AG04449 (cell line): ENCODE measurements around the gene ZBTB2.

Source experiments
- CTCF ChIA-PET: fragments of 350-600 bp; formaldehyde crosslinking; extraction: SDS; loops from one replicate; lab custom pipeline; 2021; ENCODE audit warnings: antibody characterized with exemption; lab: Yijun Ruan, JAX
- POLR2A ChIA-PET: fragments of 400-600, 350-600 bp; formaldehyde crosslinking; extraction: SDS; loops from one replicate; lab custom pipeline; 2020; ENCODE audit warnings: antibody characterized with exemption, inconsistent platforms; lab: Yijun Ruan, JAX
- DNase-seq: peaks from one replicate; pipeline ENCODE4 v3.0.0-alpha.2; 2010; ENCODE audit warnings: low read depth, low spot score
- H3K4me3 ChIP-seq: 2 replicates; pipeline ENCODE4 v1.5.1; 2011; ENCODE audit warnings: low read depth, mild to moderate bottlenecking, control low read depth, low read length
- TF ChIP-seq, protein P1 (sequence below): IDR thresholded peaks from one replicate; pipeline ENCODE4 v1.5.1; 2011; ENCODE audit warnings: mild to moderate bottlenecking, moderate library complexity, low read length, control low read depth, inconsistent platforms; ENCODE audit not compliant: insufficient read depth; ENCODE audit errors: missing control alignments

ZBTB2 gene

DNA sequence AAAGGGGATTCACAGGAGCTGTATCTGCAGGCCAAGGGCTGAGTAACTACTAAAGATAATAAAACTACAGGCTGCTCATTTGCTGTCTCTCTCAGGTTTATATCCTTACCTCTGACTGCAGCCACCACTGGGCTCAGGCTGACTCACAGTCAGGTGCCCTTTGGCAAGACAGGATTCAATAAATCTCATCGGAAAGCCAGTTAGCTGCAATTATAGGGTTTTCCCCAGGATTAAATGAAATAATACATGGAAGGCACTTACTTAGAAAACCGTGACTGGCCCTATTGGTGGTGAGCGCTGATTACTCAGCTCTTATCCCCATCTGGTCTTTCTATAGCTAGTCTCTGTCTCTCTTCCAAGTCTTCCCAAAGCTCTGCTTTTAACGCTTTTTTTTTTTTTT lies 34.2 kb upstream of the ZBTB2 start:
- DNase-seq = no peak
- H3K4me3 ChIP-seq = no peak overlapping the region
- ChIA-PET CTCF (interaction anchor here (0.8 to 4.2 kb wide), 5 partner anchors 10 to 53 kb away, joined by 3 to 19 read pairs (median 3); no protein-coding TSS in a partner anchor), POLR2A (no interaction called here)
- TF ChIP-seq, protein P1, sequence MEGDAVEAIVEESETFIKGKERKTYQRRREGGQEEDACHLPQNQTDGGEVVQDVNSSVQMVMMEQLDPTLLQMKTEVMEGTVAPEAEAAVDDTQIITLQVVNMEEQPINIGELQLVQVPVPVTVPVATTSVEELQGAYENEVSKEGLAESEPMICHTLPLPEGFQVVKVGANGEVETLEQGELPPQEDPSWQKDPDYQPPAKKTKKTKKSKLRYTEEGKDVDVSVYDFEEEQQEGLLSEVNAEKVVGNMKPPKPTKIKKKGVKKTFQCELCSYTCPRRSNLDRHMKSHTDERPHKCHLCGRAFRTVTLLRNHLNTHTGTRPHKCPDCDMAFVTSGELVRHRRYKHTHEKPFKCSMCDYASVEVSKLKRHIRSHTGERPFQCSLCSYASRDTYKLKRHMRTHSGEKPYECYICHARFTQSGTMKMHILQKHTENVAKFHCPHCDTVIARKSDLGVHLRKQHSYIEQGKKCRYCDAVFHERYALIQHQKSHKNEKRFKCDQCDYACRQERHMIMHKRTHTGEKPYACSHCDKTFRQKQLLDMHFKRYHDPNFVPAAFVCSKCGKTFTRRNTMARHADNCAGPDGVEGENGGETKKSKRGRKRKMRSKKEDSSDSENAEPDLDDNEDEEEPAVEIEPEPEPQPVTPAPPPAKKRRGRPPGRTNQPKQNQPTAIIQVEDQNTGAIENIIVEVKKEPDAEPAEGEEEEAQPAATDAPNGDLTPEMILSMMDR = no peak

DNA sequence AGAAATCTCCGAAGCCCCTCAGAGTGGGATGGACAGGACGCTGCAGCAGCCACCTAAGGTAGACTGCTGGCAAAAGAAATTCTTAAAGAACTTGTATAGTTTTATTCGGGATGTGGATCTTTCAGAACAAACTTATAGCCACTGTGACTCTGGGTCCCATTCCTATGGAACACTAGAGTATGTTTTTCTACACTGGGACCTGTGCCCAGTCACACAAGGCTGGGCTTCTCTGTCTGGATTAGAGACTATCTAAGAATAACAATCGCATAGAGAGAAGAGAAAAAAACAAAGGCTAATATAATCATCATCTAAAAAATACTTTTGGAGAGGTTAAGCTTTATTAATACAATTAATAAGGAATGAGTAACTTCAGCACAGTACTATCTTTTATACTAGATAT lies 31.6 kb upstream of the ZBTB2 start:
- CTCF ChIA-PET = interaction anchor here (4.2 kb wide), 1 partner anchor 17 kb away, joined by 19 read pairs; no protein-coding TSS in a partner anchor
- POLR2A ChIA-PET = no interaction called here
- no peak overlapping the region for H3K4me3 ChIP-seq
- no peak for DNase-seq
- TF ChIP-seq, protein P1 = no peak

DNA sequence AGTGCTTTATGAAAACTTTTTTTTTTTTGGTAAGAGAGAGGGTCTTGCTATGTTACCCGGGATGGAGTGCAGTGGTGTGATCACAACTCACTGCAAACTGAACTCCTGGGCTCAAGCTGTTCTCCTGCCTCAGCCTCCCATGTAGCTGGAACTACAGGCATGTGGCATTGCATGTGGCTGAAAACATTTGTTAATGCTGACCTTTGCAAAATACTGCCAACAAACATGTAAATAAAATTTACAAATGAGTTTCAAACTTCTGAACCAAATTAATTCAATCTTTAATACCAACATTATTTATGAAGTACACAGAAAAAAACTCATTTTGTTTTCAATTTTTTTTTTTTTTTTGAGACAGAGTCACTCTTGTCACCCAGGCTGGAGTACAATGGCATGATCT lies 26.1 kb upstream of the ZBTB2 start:
- H3K4me3 ChIP-seq = no peak overlapping the region
- DNase-seq = no peak
- ChIA-PET CTCF (interaction anchor here (1.4 kb wide), 1 partner anchor 13 kb away, joined by 3 read pairs; no protein-coding TSS in a partner anchor), POLR2A (no interaction called here)
- TF ChIP-seq, protein P1 = no peak

DNA sequence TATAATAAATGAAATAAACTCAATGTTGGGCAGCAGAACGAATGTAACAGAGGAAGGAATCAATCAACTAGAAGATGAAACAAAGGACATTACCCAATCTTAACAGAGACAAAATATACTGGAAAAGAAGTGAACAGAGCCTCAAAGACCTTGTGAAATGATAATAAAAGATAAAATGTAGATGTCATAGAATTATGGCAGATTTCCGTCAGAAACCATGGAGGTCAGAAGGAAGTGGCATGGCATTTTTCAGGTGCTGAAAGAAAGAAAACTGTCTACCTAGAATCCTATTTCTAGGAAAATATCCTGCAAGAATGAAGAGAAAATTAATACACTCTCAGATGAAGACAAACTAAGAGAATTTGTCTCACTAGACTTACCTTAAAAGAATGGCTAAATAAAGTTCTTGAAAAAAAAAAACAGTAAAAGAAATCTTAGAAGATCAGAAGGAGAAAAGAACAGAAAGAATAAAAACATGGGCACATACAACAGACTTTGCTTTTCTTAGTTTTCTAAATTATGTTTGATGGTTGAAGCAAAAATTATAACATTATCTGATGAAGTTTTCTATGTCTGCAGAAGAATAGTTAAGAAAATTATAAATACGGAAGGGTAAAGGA lies 23.4 kb upstream of the ZBTB2 start:
- ChIA-PET CTCF (no interaction called here), POLR2A (no interaction called here)
- DNase-seq = no peak
- TF ChIP-seq, protein P1 = no peak
- H3K4me3 ChIP-seq = no peak overlapping the region

DNA sequence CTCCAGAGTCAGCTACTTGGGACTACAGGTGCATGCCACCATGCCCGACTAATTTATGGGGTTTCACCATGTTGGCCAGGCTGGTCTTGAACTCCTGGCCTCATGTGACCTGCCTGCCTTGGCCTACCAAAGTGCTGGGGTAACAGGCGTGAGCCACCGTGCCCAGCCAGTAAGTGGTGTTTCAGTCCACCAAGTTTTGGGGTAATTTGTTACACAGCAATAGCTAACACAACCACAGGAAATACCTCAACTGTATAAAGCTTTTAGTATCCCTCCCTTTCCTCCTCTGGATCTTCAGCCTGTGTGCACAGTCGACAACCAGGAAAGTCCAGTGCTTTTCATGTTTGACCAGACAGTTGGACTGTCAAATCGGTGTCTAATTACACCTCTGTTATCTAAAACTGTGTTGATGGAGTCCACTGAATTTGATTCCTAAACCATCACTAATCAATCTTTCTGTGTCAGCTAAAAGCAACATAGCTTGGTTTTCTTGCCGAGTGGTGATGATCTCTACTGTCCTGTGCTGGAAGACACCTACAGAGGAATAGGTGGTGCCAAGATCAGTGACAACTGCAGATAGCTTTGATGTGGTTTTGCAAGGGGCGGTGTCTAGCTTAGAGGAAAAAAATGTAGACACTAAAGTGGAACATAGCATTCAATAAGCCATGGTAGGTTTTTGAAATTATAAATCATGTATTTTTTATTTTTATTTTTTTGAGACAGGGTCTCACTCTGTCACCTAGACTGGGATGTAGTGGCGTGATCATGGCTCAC lies 22.2 kb upstream of the ZBTB2 start:
- ChIA-PET POLR2A (no interaction called here), CTCF (interaction anchor here (0.8 to 1.3 kb wide), 3 partner anchors 8 to 522 kb away, joined by 3 to 8 read pairs (median 3); no protein-coding TSS in a partner anchor)
- no peak for DNase-seq
- no peak overlapping the region for H3K4me3 ChIP-seq
- TF ChIP-seq, protein P1 = no peak

DNA sequence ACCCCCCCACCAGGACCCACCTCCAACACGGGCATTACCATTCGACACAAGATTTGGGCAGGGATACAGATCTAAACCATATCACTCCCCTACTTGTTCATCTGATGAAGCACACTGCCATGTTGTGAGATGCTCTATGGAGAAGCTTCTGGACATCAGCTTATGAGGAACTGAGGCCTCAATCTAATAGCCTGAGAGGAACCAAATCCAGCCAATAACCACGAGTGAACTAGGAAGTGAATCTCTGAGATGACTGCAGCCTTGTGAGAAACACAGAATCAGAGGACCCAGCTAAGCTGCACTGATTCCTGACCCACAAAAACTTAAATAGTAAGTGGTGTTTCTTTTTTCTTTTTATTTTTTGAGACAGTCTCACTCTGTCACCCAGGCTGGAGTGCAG lies 21.6 kb upstream of the ZBTB2 start:
- H3K4me3 ChIP-seq = no peak overlapping the region
- ChIA-PET CTCF (interaction anchor here (0.8 to 1.3 kb wide), 2 partner anchors 8 to 521 kb away, joined by 3 to 8 read pairs; no protein-coding TSS in a partner anchor), POLR2A (no interaction called here)
- no peak for DNase-seq
- TF ChIP-seq, protein P1 = no peak
